HCT116 (cell line): ENCODE data around the gene BDKRB1. TPM values are rescaled to one million over a fixed set of nuclear protein-coding genes. Genes with fewer than 3 reads are reported as not detected.

Experiments
- ATAC-seq: fragments of 200-7000 bp; cut with Tn5 transposase; 2 replicates; pipeline ENCODE4 v1.9.1; 2020; ENCODE audit warnings: mild to moderate bottlenecking, moderate library complexity
- BruUV-seq: library from RNA; stranded (reverse); fragments of 400-500 nt; replicated peaks from 2 replicates; lab custom pipeline; 2021; lab: Mats Ljungman, UMichigan
- CTCF ChIA-PET: fragments of 300-600 bp; sonication (Branson Sonifier 250); formaldehyde crosslinking; loops from one replicate; lab custom pipeline; 2021; ENCODE audit warnings: antibody characterized with exemption; lab: Charles Lee
- POLR2A ChIA-PET: fragments of 300-600, 350-600 bp; sonication (Branson Sonifier 250); formaldehyde crosslinking; loops from one replicate; lab custom pipeline; 2021; ENCODE audit warnings: antibody characterized with exemption; lab: Charles Lee
- RAD21 ChIA-PET, 2 experiments: fragments of 300-600 bp; sonication (Branson Sonifier 250); formaldehyde crosslinking; loops; one replicate each; lab custom pipeline; 2023; ENCODE audit warnings: low total read pairs in 2 of 2; ENCODE audit not compliant: uncharacterized antibody in 2 of 2, unreplicated experiment in 2 of 2, low non-redundant PET in 1 of 2; lab: Charles Lee
- DNase-seq: peaks from one replicate; pipeline ENCODE4 v3.0.0-alpha.2; 2010; ENCODE audit warnings: low read depth, low spot score
- H2AFZ ChIP-seq: fragments of 200-600 bp; shearing (Covaris generic), sonication (generic); 2 replicates; pipeline ENCODE4 v1.6.1; 2017; ENCODE audit warnings: low read depth, mixed run types, mixed read lengths, antibody characterized with exemption, low read length; ENCODE audit not compliant: poor library complexity, severe bottlenecking
- H3K27ac ChIP-seq: 2 replicates; pipeline ENCODE4 v1.5.1; 2012; ENCODE audit warnings: low read depth, low read length
- H3K27me3 ChIP-seq: fragments of 200-600 bp; sonication (generic); 2 replicates; pipeline ENCODE4 v1.6.1; 2016; ENCODE audit warnings: mixed run types, low read length, mixed read lengths; ENCODE audit not compliant: insufficient read depth
- H3K36me3 ChIP-seq, 2 experiments: fragments of 200-500 bp in 1 of 2; fragments of 200-600 bp in 1 of 2; sonication (Bioruptor generic) in 1 of 2; sonication (generic) in 1 of 2; 2 replicates each; pipeline versions ENCODE4 v1.5.1 to v1.6.1; 2014 to 2016; ENCODE audit warnings: low read length in 2 of 2, inconsistent platforms in 1 of 2, mixed read lengths in 1 of 2, mixed run types in 1 of 2; ENCODE audit not compliant: insufficient read depth in 2 of 2, control insufficient read depth in 1 of 2
- H3K4me1 ChIP-seq, 2 experiments: fragments of 200-600 bp in 1 of 2; sonication (generic) in 1 of 2; 2 replicates each; pipeline versions ENCODE4 v1.5.1 to v1.6.1; 2012 to 2017; ENCODE audit warnings: low read length in 2 of 2, inconsistent platforms in 1 of 2, mild to moderate bottlenecking in 1 of 2, mixed read lengths in 1 of 2, mixed run types in 1 of 2, moderate library complexity in 1 of 2; ENCODE audit not compliant: insufficient read depth in 2 of 2, control insufficient read depth in 1 of 2
- H3K4me2 ChIP-seq: fragments of 200-600 bp; sonication (generic); 2 replicates; pipeline ENCODE4 v1.6.1; 2017; ENCODE audit warnings: mixed run types, low read length, mixed read lengths
- H3K4me3 ChIP-seq, 2 experiments: fragments of 200-600 bp in 1 of 2; sonication (generic) in 1 of 2; replicated peaks in 1 of 2; 2 replicates each; pipeline ENCODE4 v1.5.1; 2011 to 2016; ENCODE audit warnings: low read length in 2 of 2, control low read depth in 1 of 2, low read depth in 1 of 2, mild to moderate bottlenecking in 1 of 2, mixed read lengths in 1 of 2, mixed run types in 1 of 2
- H3K79me2 ChIP-seq: fragments of 200-600 bp; sonication (generic); 2 replicates; pipeline ENCODE4 v1.6.1; 2017; ENCODE audit warnings: mild to moderate bottlenecking, mixed run types, low read length, moderate library complexity, mixed read lengths; ENCODE audit not compliant: insufficient read depth
- H3K9ac ChIP-seq: fragments of 200-600 bp; sonication (generic); 2 replicates; pipeline ENCODE4 v1.6.1; 2016; ENCODE audit warnings: low read length, mixed read lengths
- H3K9me2 ChIP-seq: fragments of 200-600 bp; sonication (generic), shearing (Covaris generic); 2 replicates; pipeline ENCODE4 v1.6.1; 2017; ENCODE audit warnings: mixed run types, mild to moderate bottlenecking, moderate library complexity; ENCODE audit not compliant: insufficient read depth
- H3K9me3 ChIP-seq, 2 experiments: fragments of 200-500 bp in 1 of 2; fragments of 200-600 bp in 1 of 2; sonication (Bioruptor generic) in 1 of 2; sonication (generic) in 1 of 2; 2 replicates each; pipeline ENCODE4 v1.6.1; 2014 to 2017; ENCODE audit warnings: low read length in 2 of 2, mixed read lengths in 2 of 2, inconsistent platforms in 1 of 2, low read depth in 1 of 2, mild to moderate bottlenecking in 1 of 2, mixed run types in 1 of 2, moderate library complexity in 1 of 2; ENCODE audit not compliant: control insufficient read depth in 1 of 2, insufficient read depth in 1 of 2
- H4K20me1 ChIP-seq: fragments of 200-600 bp; sonication (generic), shearing (Covaris generic); 2 replicates; pipeline ENCODE4 v1.6.1; 2017; ENCODE audit warnings: mixed run types, mild to moderate bottlenecking, moderate library complexity; ENCODE audit not compliant: insufficient read depth
- ATF3 ChIP-seq: IDR thresholded peaks from 2 replicates; pipeline ENCODE4 v1.6.1; 2012
- CBX3 ChIP-seq: IDR thresholded peaks from 2 replicates; pipeline ENCODE4 v1.6.1; 2012; ENCODE audit warnings: low read depth
- CTCF ChIP-seq, 3 experiments: fragments of 200-600 bp in 1 of 3; sonication (generic) in 1 of 3; IDR thresholded peaks in 2 of 3; conservative IDR thresholded peaks in 1 of 3; 2 replicates each; pipeline ENCODE4 v1.5.1; 2012 to 2017; ENCODE audit warnings: low read depth in 2 of 3, low read length in 2 of 3, antibody characterized with exemption in 1 of 3, borderline replicate concordance in 1 of 3, control low read depth in 1 of 3, mild to moderate bottlenecking in 1 of 3, mixed read lengths in 1 of 3, mixed run types in 1 of 3, moderate library complexity in 1 of 3; ENCODE audit not compliant: insufficient read depth in 1 of 3
- EGR1 ChIP-seq: IDR thresholded peaks from 2 replicates; pipeline ENCODE4 v1.6.1; 2012; ENCODE audit warnings: low read depth
- ELF1 ChIP-seq: IDR thresholded peaks from 2 replicates; pipeline ENCODE4 v1.6.1; 2012; ENCODE audit warnings: low read depth, borderline replicate concordance
- EZH2 ChIP-seq: fragments of 200-600 bp; sonication (generic); IDR thresholded peaks from 2 replicates; pipeline ENCODE4 v1.6.1; 2017; ENCODE audit warnings: antibody characterized with exemption, mixed run types
- EZH2phosphoT487 ChIP-seq: fragments of 200-600 bp; IDR thresholded peaks from 2 replicates; pipeline ENCODE4 v1.6.1; 2018; ENCODE audit warnings: antibody characterized with exemption, borderline replicate concordance
- FOSL1 ChIP-seq: IDR thresholded peaks from 2 replicates; pipeline ENCODE4 v1.6.1; 2012; ENCODE audit warnings: low read depth
- JUND ChIP-seq: IDR thresholded peaks from 2 replicates; pipeline ENCODE4 v1.6.1; 2012
- POLR2A ChIP-seq: IDR thresholded peaks from 2 replicates; pipeline ENCODE4 v1.7.0; 2011; ENCODE audit warnings: borderline replicate concordance; ENCODE audit not compliant: insufficient read depth, insufficient read length; ENCODE audit errors: extremely low read depth
- RAD21 ChIP-seq: IDR thresholded peaks from 2 replicates; pipeline ENCODE4 v1.6.1; 2012; ENCODE audit warnings: low read depth, mild to moderate bottlenecking
- REST ChIP-seq: IDR thresholded peaks from 2 replicates; pipeline ENCODE4 v1.6.1; 2012; ENCODE audit warnings: low read depth
- SIN3A ChIP-seq: IDR thresholded peaks from 2 replicates; pipeline ENCODE4 v1.6.1; 2012; ENCODE audit warnings: low read depth
- SRF ChIP-seq: IDR thresholded peaks from 2 replicates; pipeline ENCODE4 v1.6.1; 2012; ENCODE audit warnings: low read depth
- TCF7L2 ChIP-seq: IDR thresholded peaks from 2 replicates; pipeline ENCODE4 v1.7.0; 2011; ENCODE audit warnings: borderline replicate concordance, inconsistent platforms; ENCODE audit not compliant: insufficient read depth, insufficient read length; ENCODE audit errors: extremely low read depth
- YY1 ChIP-seq: IDR thresholded peaks from 2 replicates; pipeline ENCODE4 v1.6.1; 2011; ENCODE audit warnings: low read length, low read depth, moderate library complexity, mild to moderate bottlenecking; ENCODE audit not compliant: insufficient replicate concordance; ENCODE audit errors: extremely low read depth
- ZBTB33 ChIP-seq: IDR thresholded peaks from 2 replicates; pipeline ENCODE4 v1.6.1; 2011; ENCODE audit warnings: mild to moderate bottlenecking, low read length, moderate library complexity; ENCODE audit not compliant: insufficient replicate concordance; ENCODE audit errors: extremely low read depth
- ZNF274 ChIP-seq: fragments of 200-500 bp; sonication (Bioruptor generic); IDR thresholded peaks from 2 replicates; pipeline ENCODE4 v1.6.1; 2014; ENCODE audit warnings: mild to moderate bottlenecking, low read depth, low read length, inconsistent platforms
- intact Hi-C: fragments of 100-400 bp; cut with micrococcal nuclease; formaldehyde crosslinking; loops from 2 replicates; pipeline ENCODE4 v1.10.0; 2022
- total RNA-seq: library from RNA; stranded (reverse); gene quantifications from one replicate; pipeline ENCODE4 v1.2.1, GENCODE V29; 2021; ENCODE audit not compliant: unreplicated experiment

The BDKRB1 gene
- total RNA-seq, 1 experiment from 2014 or later: not detected

- TF ChIP-seq CTCF (IDR thresholded peaks at IDR 0.05 in 2 of 3, conservative IDR thresholded peaks at IDR 0.05 in 1 of 3; ENCODE audit: borderline replicate concordance in 1 of 3, insufficient read depth in 1 of 3, low read depth in 2 of 3, low read length in 2 of 3) (no peak), TCF7L2 (no peak), REST (no peak), JUND (no peak), ZBTB33 (no peak), POLR2A (no peak), EZH2 (no peak), CBX3 (no peak), ZNF274 (no peak), SRF (no peak), EZH2phosphoT487 (no peak), RAD21 (no peak), YY1 (no peak), EGR1 (no peak), ELF1 (no peak), ATF3 (no peak), SIN3A (no peak), FOSL1 (no peak)
- Histone ChIP-seq H3K4me2 (no peak overlapping the region), H3K27me3 (no peaks in the 10 kb centered on the region), H3K79me2 (no peaks in the 10 kb centered on the region), H2AFZ (no peak overlapping the region), H4K20me1 (no peaks in the 10 kb centered on the region), H3K36me3 (no peaks in the 10 kb centered on the region), H3K9ac (no peak overlapping the region), H3K9me3 (no peaks in the 10 kb centered on the region), H3K9me2 (no peaks in the 10 kb centered on the region), H3K4me1 (no peaks in the 10 kb centered on the region), H3K27ac (no peak overlapping the region), H3K4me3 (no peak overlapping the region)
- ChIA-PET POLR2A (no interaction called here), CTCF (no interaction called here), RAD21 (no interaction called here)
- ATAC-seq (no peak), DNase-seq (no peak)
- intact Hi-C loops: loop anchor here (1.0 kb wide), 1 partner anchor 126 kb away; no protein-coding TSS in a partner anchor
- BruUV-seq: no TSS peak
Observed at GRCh38 chr14:96297997-96298515, 42.0 kb downstream of the BDKRB1 start.
